SJSA1 (cell line): ENCODE data around the gene TMEM214. TPM values are rescaled to one million over a fixed set of nuclear protein-coding genes. Genes with fewer than 3 reads are reported as not detected.

Experiments
- DNase-seq, 2 experiments: peaks; one replicate each; pipeline ENCODE4 v3.0.0-alpha.2; 2015 to 2020; ENCODE audit warnings: low spot score in 2 of 2, low read depth in 1 of 2
- H3K27ac ChIP-seq: fragments of 250-450 bp; sonication (Bioruptor Pico); 2 replicates; pipeline ENCODE4 v1.5.1; 2020; ENCODE audit warnings: mild to moderate bottlenecking, moderate library complexity
- H3K27me3 ChIP-seq: fragments of 250-450 bp; sonication (Bioruptor Pico); replicated peaks from 2 replicates; pipeline ENCODE4 v1.5.1; 2020; ENCODE audit warnings: mild to moderate bottlenecking, moderate library complexity
- H3K36me3 ChIP-seq: fragments of 250-450 bp; sonication (Bioruptor Pico); 2 replicates; pipeline ENCODE4 v1.5.1; 2020; ENCODE audit warnings: mild to moderate bottlenecking
- H3K4me1 ChIP-seq: fragments of 250-450 bp; sonication (Bioruptor Pico); replicated peaks from 2 replicates; pipeline ENCODE4 v1.6.1; 2021; ENCODE audit warnings: mild to moderate bottlenecking
- H3K4me3 ChIP-seq: fragments of 250-450 bp; sonication (Bioruptor Pico); 2 replicates; pipeline ENCODE4 v1.5.1; 2020; ENCODE audit warnings: mild to moderate bottlenecking
- H3K9me3 ChIP-seq: fragments of 250-450 bp; sonication (Bioruptor Pico); replicated peaks from 2 replicates; pipeline ENCODE4 v1.5.1; 2020; ENCODE audit warnings: mild to moderate bottlenecking
- total RNA-seq: library from RNA; depleted of rRNA; stranded (reverse); fragments of >200 nt; shearing (Covaris generic); gene quantifications from 2 replicates; pipeline ENCODE4 v1.2.3, GENCODE V29; 2014

Gene TMEM214
- total RNA-seq, 1 experiment from 2014 or later = 57.3 TPM

DNA sequence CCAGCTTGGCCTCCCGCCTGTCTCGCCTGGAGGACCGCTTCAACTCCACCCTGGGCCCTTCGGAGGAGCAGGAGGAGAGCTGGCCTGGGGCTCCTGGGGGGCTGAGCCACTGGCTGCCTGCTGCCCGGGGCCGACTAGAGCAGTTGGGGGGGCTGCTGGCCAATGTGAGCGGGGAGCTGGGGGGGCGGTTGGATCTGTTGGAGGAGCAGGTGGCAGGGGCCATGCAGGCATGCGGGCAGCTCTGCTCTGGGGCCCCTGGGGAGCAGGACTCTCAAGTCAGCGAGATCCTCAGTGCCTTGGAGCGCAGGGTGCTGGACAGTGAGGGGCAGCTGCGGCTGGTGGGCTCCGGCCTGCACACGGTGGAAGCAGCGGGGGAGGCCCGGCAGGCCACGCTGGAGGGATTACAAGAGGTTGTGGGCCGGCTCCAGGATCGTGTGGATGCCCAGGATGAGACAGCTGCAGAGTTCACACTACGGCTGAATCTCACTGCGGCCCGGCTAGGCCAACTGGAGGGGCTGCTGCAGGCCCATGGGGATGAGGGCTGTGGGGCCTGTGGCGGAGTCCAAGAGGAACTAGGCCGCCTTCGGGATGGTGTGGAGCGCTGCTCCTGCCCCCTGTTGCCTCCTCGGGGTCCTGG is 50.1 kb downstream of the TMEM214 start:
- Histone ChIP-seq H3K9me3 (no peaks in the 10 kb centered on the region), H3K36me3 (peaks cover 42% of the 10 kb centered on the region), H3K27me3 (no peaks in the 10 kb centered on the region), H3K27ac (no peak overlapping the region), H3K4me1 (peaks cover 59% of the 10 kb centered on the region), H3K4me3 (no peak overlapping the region)
- DNase-seq = no peak

GRCh38 chr2:27083410-27084296 is 50.9 kb downstream of the TMEM214 start:
- no peak for DNase-seq
- Histone ChIP-seq H3K4me1 (peaks cover 51% of the 10 kb centered on the region), H3K27ac (no peak overlapping the region), H3K4me3 (no peak overlapping the region), H3K36me3 (peaks cover 42% of the 10 kb centered on the region), H3K27me3 (no peaks in the 10 kb centered on the region), H3K9me3 (no peaks in the 10 kb centered on the region)

GRCh38 chr2:27084297-27085061 is 51.7 kb downstream of the TMEM214 start:
- Histone ChIP-seq H3K4me3 (no peak overlapping the region), H3K4me1 (peaks cover 43% of the 10 kb centered on the region), H3K9me3 (no peaks in the 10 kb centered on the region), H3K27ac (no peak overlapping the region), H3K36me3 (peaks cover 39% of the 10 kb centered on the region), H3K27me3 (no peaks in the 10 kb centered on the region)
- DNase-seq = no peak

DNA sequence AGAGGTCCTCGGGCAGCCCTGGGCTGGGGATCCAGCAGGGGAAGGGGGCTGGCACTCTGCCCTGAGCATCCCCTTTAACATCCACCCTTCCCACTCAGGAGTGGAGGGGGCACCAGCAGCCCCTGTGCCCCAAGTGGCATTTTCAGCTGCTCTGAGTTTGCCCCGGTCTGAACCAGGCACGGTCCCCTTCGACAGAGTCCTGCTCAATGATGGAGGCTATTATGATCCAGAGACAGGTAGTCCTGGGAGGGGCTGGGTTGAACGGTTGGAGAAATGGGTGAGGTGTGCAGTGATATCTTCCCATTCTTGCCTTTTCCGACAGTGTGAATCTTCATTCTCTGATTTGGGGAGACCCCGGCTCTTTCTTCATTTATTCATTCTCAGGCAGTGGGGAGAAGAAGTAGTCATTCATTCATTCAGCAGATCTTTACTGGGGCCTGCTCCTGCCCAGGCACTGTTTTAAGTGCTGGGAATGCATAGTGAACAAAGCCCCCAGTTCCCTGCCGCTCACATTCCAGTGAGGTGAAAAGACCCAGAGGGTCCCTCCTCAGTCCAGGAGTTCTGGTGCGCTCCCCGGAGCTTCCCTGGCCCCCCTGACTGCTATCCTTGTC is 52.4 kb downstream of the TMEM214 start:
- Histone ChIP-seq H3K4me3 (peak overlapping the region; percentile 46), H3K4me1 (peaks cover 36% of the 10 kb centered on the region), H3K36me3 (peaks cover 38% of the 10 kb centered on the region), H3K27ac (no peak overlapping the region), H3K27me3 (no peaks in the 10 kb centered on the region), H3K9me3 (no peaks in the 10 kb centered on the region)
- no peak for DNase-seq

DNA sequence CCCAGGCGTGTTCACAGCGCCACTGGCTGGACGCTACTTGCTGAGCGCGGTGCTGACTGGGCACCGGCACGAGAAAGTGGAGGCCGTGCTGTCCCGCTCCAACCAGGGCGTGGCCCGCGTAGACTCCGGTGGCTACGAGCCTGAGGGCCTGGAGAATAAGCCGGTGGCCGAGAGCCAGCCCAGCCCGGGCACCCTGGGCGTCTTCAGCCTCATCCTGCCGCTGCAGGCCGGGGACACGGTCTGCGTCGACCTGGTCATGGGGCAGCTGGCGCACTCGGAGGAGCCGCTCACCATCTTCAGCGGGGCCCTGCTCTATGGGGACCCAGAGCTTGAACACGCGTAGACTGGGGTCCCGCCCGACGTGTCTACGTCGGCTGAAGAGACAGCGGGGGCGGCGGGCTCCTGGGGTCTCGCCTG is 52.9 kb downstream of the TMEM214 start:
- H3K27ac ChIP-seq = peak overlapping the region; percentile 37; the same call in 1 of the 2 replicates

GRCh38 chr2:27086090-27086723 is 53.4 kb downstream of the TMEM214 start:
- no peaks in the 10 kb centered on the region for H3K27me3 ChIP-seq
- no peaks in the 10 kb centered on the region for H3K9me3 ChIP-seq
- H3K4me1 ChIP-seq = peaks cover 27% of the 10 kb centered on the region
- H3K27ac ChIP-seq = peak overlapping the region; percentile 37
- DNase-seq = peak; percentile 91 to 93
- peak overlapping the region; percentile 46 for H3K4me3 ChIP-seq
- H3K36me3 ChIP-seq = peaks cover 30% of the 10 kb centered on the region

More for the DNA sequence above, 52.9 kb downstream of the TMEM214 start:
- Histone ChIP-seq H3K36me3 (peaks cover 33% of the 10 kb centered on the region), H3K4me3 (peak overlapping the region; percentile 46), H3K27me3 (no peaks in the 10 kb centered on the region), H3K9me3 (no peaks in the 10 kb centered on the region), H3K4me1 (peaks cover 31% of the 10 kb centered on the region)
- peak; percentile 66 to 76 for DNase-seq

GRCh38 chr2:27086724-27087593 is 54.2 kb downstream of the TMEM214 start, which contains the start of gene KHK:
TSS of gene KHK (plus strand) at chr2:27086772. CDS start at chr2:27087260, 488 bp downstream.
- DNase-seq = no peak
- H3K4me1 ChIP-seq = peaks cover 20% of the 10 kb centered on the region
- peak within 1 kb of the TSS; percentile 46 for H3K4me3 ChIP-seq
- H3K9me3 ChIP-seq = no peaks in the 10 kb centered on the region
- H3K36me3 ChIP-seq = peaks cover 24% of the 10 kb centered on the region
- no peaks in the 10 kb centered on the region for H3K27me3 ChIP-seq
- H3K27ac ChIP-seq = peak within 1 kb of the TSS; percentile 37

- Histone ChIP-seq H3K4me1 (peaks cover 20% of the 10 kb centered on the region), H3K36me3 (peaks cover 14% of the 10 kb centered on the region), H3K4me3 (no peak overlapping the region), H3K27me3 (no peaks in the 10 kb centered on the region), H3K9me3 (no peaks in the 10 kb centered on the region), H3K27ac (no peak overlapping the region)
- DNase-seq = no peak
Observed at GRCh38 chr2:27087823-27088410, 55.2 kb downstream of the TMEM214 start.

GRCh38 chr2:27088634-27089033 is 55.9 kb downstream of the TMEM214 start:
- Histone ChIP-seq H3K4me1 (peaks cover 20% of the 10 kb centered on the region), H3K36me3 (peaks cover 11% of the 10 kb centered on the region; the same call in 1 of the 2 replicates), H3K27me3 (no peaks in the 10 kb centered on the region), H3K4me3 (no peak overlapping the region), H3K9me3 (no peaks in the 10 kb centered on the region), H3K27ac (no peak overlapping the region)
- no peak for DNase-seq

- H3K9me3 ChIP-seq = no peaks in the 10 kb centered on the region
- peaks cover 9% of the 10 kb centered on the region; the same call in 1 of the 2 replicates for H3K36me3 ChIP-seq
- no peaks in the 10 kb centered on the region for H3K27me3 ChIP-seq
- DNase-seq = no peak
- H3K4me3 ChIP-seq = no peak overlapping the region
- H3K27ac ChIP-seq = no peak overlapping the region
- H3K4me1 ChIP-seq = peaks cover 20% of the 10 kb centered on the region
Observed at GRCh38 chr2:27089111-27089954, 56.6 kb downstream of the TMEM214 start.
